ENCODE results near the gene SLC22A12. TPM values are rescaled to one million over a fixed set of nuclear protein-coding genes. Genes with fewer than 3 reads are reported as not detected.

Gene SLC22A12
- total RNA-seq, 2 donors from 2014 or later, result not detected

GRCh38 chr11:64602466-64603070, 11.5 kb downstream of the SLC22A12 start:
- no peaks in the 10 kb centered on the region for H3K9me3 ChIP-seq
- no peak for DNase-seq (ENCODE audit: low spot score)
- no peaks in the 10 kb centered on the region for H3K27me3 ChIP-seq
- peaks cover 0 to 2% of the 10 kb centered on the region in 2 donors for H3K4me1 ChIP-seq
- H3K27ac ChIP-seq, result no peak overlapping the region
- TF ChIP-seq CTCF (IDR thresholded peaks at IDR 0.05), result no peak
- H3K4me3 ChIP-seq, result no peak overlapping the region
- no peaks in the 10 kb centered on the region for H3K36me3 ChIP-seq

GRCh38 chr11:64603411-64604110, 12.5 kb downstream of the SLC22A12 start:
- DNase-seq (ENCODE audit: low spot score), result no peak
- H3K4me3 ChIP-seq, result no peak overlapping the region
- H3K27ac ChIP-seq, result no peak overlapping the region
- no peaks in the 10 kb centered on the region for H3K9me3 ChIP-seq
- no peaks in the 10 kb centered on the region for H3K27me3 ChIP-seq
- TF ChIP-seq CTCF (IDR thresholded peaks at IDR 0.05), result no peak
- peaks cover 0 to 10% of the 10 kb centered on the region in 2 donors for H3K4me1 ChIP-seq
- no peaks in the 10 kb centered on the region for H3K36me3 ChIP-seq

DNA sequence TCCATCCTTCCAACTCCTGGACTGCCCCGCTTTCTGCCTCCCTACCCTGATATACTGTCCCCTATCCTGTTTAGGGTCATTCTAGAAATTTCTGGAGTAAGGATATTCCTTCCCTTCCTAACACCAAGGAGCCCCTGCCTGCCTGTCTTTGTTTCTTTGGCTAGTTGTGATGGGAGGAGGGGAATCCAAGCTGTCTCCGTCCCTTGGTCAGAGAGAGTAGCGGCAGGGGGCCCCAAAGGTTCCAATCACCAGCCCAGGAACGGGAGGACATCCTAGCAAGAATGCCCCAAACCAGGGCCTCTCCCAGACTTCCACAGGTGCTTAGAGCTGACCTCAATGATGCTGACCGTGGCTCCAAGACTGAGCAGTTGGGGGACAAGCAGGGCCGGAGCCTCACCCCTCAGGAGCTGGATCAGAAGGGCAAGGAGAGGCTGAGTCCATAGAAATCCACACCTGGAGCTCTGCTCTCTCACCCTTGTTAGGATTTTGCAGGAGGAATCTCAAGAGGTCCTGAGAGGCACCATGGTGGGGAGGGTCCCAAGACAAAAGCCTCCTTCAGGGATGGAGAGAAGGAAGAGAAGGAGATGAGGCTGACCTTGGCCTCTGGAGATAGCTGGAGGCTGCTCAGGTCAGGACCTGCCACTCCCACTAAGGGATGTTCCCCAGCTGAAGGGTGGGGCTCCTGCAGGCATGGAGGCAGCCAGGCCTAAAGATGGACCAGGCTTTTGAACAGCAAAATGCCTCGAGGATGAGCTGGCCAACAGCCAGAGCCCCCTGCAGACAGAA, 13.6 kb downstream of the SLC22A12 start:
- no peak for TF ChIP-seq CTCF (IDR thresholded peaks at IDR 0.05)
- H3K27ac ChIP-seq, result no peak overlapping the region
- DNase-seq (ENCODE audit: low spot score), result no peak
- no peaks in the 10 kb centered on the region for H3K27me3 ChIP-seq
- no peaks in the 10 kb centered on the region for H3K36me3 ChIP-seq
- H3K9me3 ChIP-seq, result no peaks in the 10 kb centered on the region
- no peak overlapping the region for H3K4me3 ChIP-seq
- peaks cover 0 to 13% of the 10 kb centered on the region in 2 donors for H3K4me1 ChIP-seq

- no peak for DNase-seq (ENCODE audit: low spot score)
- H3K27me3 ChIP-seq, result no peaks in the 10 kb centered on the region
- H3K4me1 ChIP-seq, result peaks cover 0 to 13% of the 10 kb centered on the region in 2 donors
Observed at GRCh38 chr11:64605244-64605560, 14.2 kb downstream of the SLC22A12 start.

More at GRCh38 chr11:64605244-64605560, 14.2 kb downstream of the SLC22A12 start:
- Histone ChIP-seq H3K36me3 (no peaks in the 10 kb centered on the region), H3K9me3 (no peaks in the 10 kb centered on the region), H3K27ac (no peak overlapping the region), H3K4me3 (no peak overlapping the region)
- TF ChIP-seq CTCF (IDR thresholded peaks at IDR 0.05), result no peak

All from right atrium auricular region (tissue), 2 donors.